Measurements from ENCODE around the gene CXCL16.

DNA sequence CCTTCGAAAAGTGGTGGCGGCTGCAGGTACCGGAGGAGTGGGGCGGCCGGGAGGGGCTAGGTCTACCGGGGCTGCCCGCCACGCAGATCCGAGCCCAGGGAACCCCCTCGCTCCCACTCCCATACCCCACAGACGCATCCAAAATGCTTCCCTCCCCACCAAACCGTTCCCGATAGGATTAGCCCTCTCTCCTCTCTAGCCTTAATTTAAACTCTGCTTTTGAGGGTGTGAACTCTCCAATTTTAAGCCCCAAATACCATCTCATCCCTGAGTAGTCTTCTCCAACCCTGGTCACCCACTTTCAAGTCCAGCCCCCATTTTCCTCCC lies 260 bp upstream of the CXCL16 start:
- TF ChIP-seq, protein P1, sequence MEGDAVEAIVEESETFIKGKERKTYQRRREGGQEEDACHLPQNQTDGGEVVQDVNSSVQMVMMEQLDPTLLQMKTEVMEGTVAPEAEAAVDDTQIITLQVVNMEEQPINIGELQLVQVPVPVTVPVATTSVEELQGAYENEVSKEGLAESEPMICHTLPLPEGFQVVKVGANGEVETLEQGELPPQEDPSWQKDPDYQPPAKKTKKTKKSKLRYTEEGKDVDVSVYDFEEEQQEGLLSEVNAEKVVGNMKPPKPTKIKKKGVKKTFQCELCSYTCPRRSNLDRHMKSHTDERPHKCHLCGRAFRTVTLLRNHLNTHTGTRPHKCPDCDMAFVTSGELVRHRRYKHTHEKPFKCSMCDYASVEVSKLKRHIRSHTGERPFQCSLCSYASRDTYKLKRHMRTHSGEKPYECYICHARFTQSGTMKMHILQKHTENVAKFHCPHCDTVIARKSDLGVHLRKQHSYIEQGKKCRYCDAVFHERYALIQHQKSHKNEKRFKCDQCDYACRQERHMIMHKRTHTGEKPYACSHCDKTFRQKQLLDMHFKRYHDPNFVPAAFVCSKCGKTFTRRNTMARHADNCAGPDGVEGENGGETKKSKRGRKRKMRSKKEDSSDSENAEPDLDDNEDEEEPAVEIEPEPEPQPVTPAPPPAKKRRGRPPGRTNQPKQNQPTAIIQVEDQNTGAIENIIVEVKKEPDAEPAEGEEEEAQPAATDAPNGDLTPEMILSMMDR (IDR thresholded peaks at IDR 0.05) = no peak
- no peak for TF ChIP-seq EZH2 (IDR thresholded peaks at IDR 0.05)

Data from neural progenitor cell (in vitro differentiated cells).